K562 (cell line): ENCODE results near the gene KCNQ5. TPM values are rescaled to one million over a fixed set of nuclear protein-coding genes. Genes with fewer than 3 reads are reported as not detected.

Source experiments
- ATAC-seq: fragments of 200-7000 bp; cut with Tn5 transposase; 3 replicates; pipeline ENCODE4 v1.9.1; 2020; ENCODE audit warnings: moderate library complexity
- BruUV-seq: library from RNA; stranded (reverse); fragments of 400-500 nt; replicated peaks from 2 replicates; lab custom pipeline; 2021; lab: Mats Ljungman, UMichigan
- CTCF ChIA-PET: fragments of 300-600 bp; formaldehyde crosslinking; extraction: SDS; loops from one replicate; lab custom pipeline; 2021; ENCODE audit warnings: low intra/inter-chr PET ratio; lab: Yijun Ruan, JAX
- POLR2A ChIA-PET: fragments of 300-600, 350-650 bp; sonication (Branson Sonifier 250); formaldehyde crosslinking; extraction: SDS; loops from one replicate; lab custom pipeline; 2021; ENCODE audit warnings: antibody characterized with exemption, inconsistent platforms; lab: Yijun Ruan, JAX
- DNase-seq, 4 experiments: peaks; one replicate each; pipeline versions ENCODE4 v3.0.0 to v3.0.0-alpha.2; 2011 to 2018; ENCODE audit warnings: low spot score in 3 of 4, mixed read lengths in 3 of 4; ENCODE audit errors: extremely low read depth in 1 of 4
- FAIRE-seq: peaks from 2 replicates; lab custom pipeline; 2011; peaks lifted over from hg19 to GRCh38; lab: Jason Lieb, UNC
- H2AFZ ChIP-seq: 2 replicates; pipeline ENCODE4 v1.6.0; 2011; ENCODE audit warnings: low read depth, low read length, control low read depth, inconsistent platforms
- H3K27ac ChIP-seq: fragments of 200-600 bp; 3 replicates; pipeline ENCODE4 v1.8.0; 2011; ENCODE audit warnings: low read depth, mild to moderate bottlenecking, control low read depth, inconsistent platforms, low read length, moderate library complexity, mixed read lengths; ENCODE audit errors: extremely low read depth
- H3K27me3 ChIP-seq, 2 experiments: fragments of 300-600 bp in 1 of 2; 2 replicates in 1 of 2; 3 replicates in 1 of 2; pipeline versions ENCODE4 v1.6.0 to v1.8.0; 2011; ENCODE audit warnings: inconsistent platforms in 2 of 2, low read length in 2 of 2, mild to moderate bottlenecking in 1 of 2, mixed read lengths in 1 of 2, moderate library complexity in 1 of 2; ENCODE audit not compliant: control insufficient read depth in 2 of 2, insufficient read depth in 2 of 2
- H3K36me3 ChIP-seq: fragments of 300-600 bp; 3 replicates; pipeline ENCODE4 v1.8.0; 2011; ENCODE audit warnings: mild to moderate bottlenecking, low read length, inconsistent platforms; ENCODE audit not compliant: control insufficient read depth, insufficient read depth
- H3K4me1 ChIP-seq, 2 experiments: fragments of 200-600 bp in 1 of 2; replicated peaks in 1 of 2; 2 replicates in 1 of 2; 3 replicates in 1 of 2; pipeline versions ENCODE4 v1.5.1 to v1.8.0; 2011; ENCODE audit warnings: inconsistent platforms in 2 of 2, low read length in 2 of 2, mild to moderate bottlenecking in 1 of 2, mixed read lengths in 1 of 2, moderate library complexity in 1 of 2; ENCODE audit not compliant: control insufficient read depth in 2 of 2, insufficient read depth in 2 of 2
- H3K4me2 ChIP-seq: 2 replicates; pipeline ENCODE4 v1.6.1; 2011; ENCODE audit warnings: low read length, control low read depth, inconsistent platforms, mixed read lengths; ENCODE audit not compliant: insufficient read depth
- H3K4me3 ChIP-seq: fragments of 200-600 bp; sonication (generic), shearing (Covaris generic); 2 replicates; pipeline ENCODE4 v1.5.1; 2016; ENCODE audit warnings: control low read depth, inconsistent platforms
- H3K79me2 ChIP-seq: fragments of 200-600 bp; 3 replicates; pipeline ENCODE4 v1.8.0; 2011; ENCODE audit warnings: low read length, inconsistent platforms; ENCODE audit not compliant: control insufficient read depth, insufficient read depth
- H3K9ac ChIP-seq, 2 experiments: 2 replicates each; pipeline versions ENCODE4 v1.6.0 to v1.6.1; 2011; ENCODE audit warnings: low read depth in 2 of 2, low read length in 2 of 2, control low read depth in 1 of 2, inconsistent platforms in 1 of 2, mild to moderate bottlenecking in 1 of 2, mixed read lengths in 1 of 2; ENCODE audit not compliant: insufficient read depth in 1 of 2
- H3K9me1 ChIP-seq: one replicate; pipeline ENCODE4 v1.6.0; 2011; ENCODE audit warnings: inconsistent platforms, mild to moderate bottlenecking, low read length, moderate library complexity; ENCODE audit not compliant: control insufficient read depth, insufficient read depth
- H3K9me3 ChIP-seq: replicated peaks from 2 replicates; pipeline ENCODE4 v1.5.1; 2011; ENCODE audit warnings: low read depth, low read length, inconsistent platforms; ENCODE audit not compliant: control insufficient read depth, insufficient read depth
- H4K20me1 ChIP-seq: replicated peaks from 2 replicates; pipeline ENCODE4 v1.6.1; 2011; ENCODE audit warnings: low read length, inconsistent platforms, mixed read lengths; ENCODE audit not compliant: control insufficient read depth, insufficient read depth
- CC2D1A ChIP-seq: fragments of 450-650 bp; IDR thresholded peaks from 2 replicates; pipeline ENCODE4 v1.6.1; 2017; ENCODE audit warnings: mild to moderate bottlenecking
- PBX2 ChIP-seq, 2 experiments: IDR thresholded peaks in 1 of 2; conservative IDR thresholded peaks in 1 of 2; 2 replicates each; pipeline ENCODE4 v1.6.1; 2016; ENCODE audit warnings: low read depth in 2 of 2, mild to moderate bottlenecking in 1 of 2, missing compliant biosample characterization in 1 of 2, missing genetic modification characterization in 1 of 2, moderate library complexity in 1 of 2
- PTBP1 ChIP-seq: fragments of 200-400 bp; formaldehyde crosslinking; IDR thresholded peaks from 2 replicates; pipeline ENCODE4 v1.6.1; 2017; ENCODE audit warnings: low read depth, low read length
- THAP7 ChIP-seq: fragments of 250-450 bp; sonication (Bioruptor Pico); IDR thresholded peaks from 2 replicates; pipeline ENCODE4 v1.5.0; 2021
- WGBS: fragments of 100-300 bp; shearing (Covaris generic); methylation state at CpG from one replicate; pipeline ENCODE4 v1.1.6; 2016; ENCODE audit warnings: low coverage, mixed read lengths; ENCODE audit not compliant: insufficient coverage; ENCODE audit errors: missing lambda C conversion rate; 5-methylcytosine and 5-hydroxymethylcytosine counted together
- in situ Hi-C: fragments of 300-500 bp; cut with MboI; formaldehyde crosslinking; loops from 4 replicates; pipeline ENCODE4 v1.15.0; 2018; ENCODE audit warnings: inconsistent platforms, mixed read lengths
- intact Hi-C: fragments of 100-400 bp; cut with micrococcal nuclease; formaldehyde crosslinking; loops from 2 replicates; pipeline ENCODE4 v1.14.2; 2022
- polyA plus RNA-seq, 8 experiments: library from polyadenylated mRNA; depleted of rRNA in 4 of 8; stranded (reverse) in 5 of 8; unstranded in 3 of 8; fragments of >200 nt; fragmentation: Nextera tagmentation in 2 of 8; fragmentation: Illumina TruSeq in 1 of 8; extraction: Ambion mirVana in 2 of 8; extraction: Trizol in 1 of 8; gene quantifications; 2 replicates each; pipeline versions ENCODE4 v1.2.1 to v1.2.3, GENCODE V29; 2011 to 2014; ENCODE audit warnings: inconsistent platforms in 1 of 8, missing spikeins in 1 of 8
- total RNA-seq, 7 experiments: library from RNA; depleted of rRNA in 6 of 7; stranded (reverse); fragments of >200 nt in 6 of 7; fragmentation: Illumina TruSeq in 2 of 7; extraction: Trizol in 2 of 7; gene quantifications; 2 replicates each; pipeline versions ENCODE4 v1.2.1 to v1.2.3, GENCODE V29; 2011 to 2021; ENCODE audit warnings: low replicate concordance in 1 of 7

KCNQ5 gene
- total and polyA plus RNA-seq, 9 of the 15 experiments (the other 6 are each of a cell fraction or from before 2014, with no cell fraction given): 0.31 to 5.9 (median 2.6) TPM

- no peaks in the 10 kb centered on the region for H3K79me2 ChIP-seq
- no peaks in the 10 kb centered on the region for H4K20me1 ChIP-seq
- BruUV-seq: no TSS peak
- H3K4me1 ChIP-seq: no peaks in the 10 kb centered on the region
- no peak for FAIRE-seq
- H3K9me3 ChIP-seq: no peaks in the 10 kb centered on the region
- POLR2A ChIA-PET: no interaction called here
- CTCF ChIA-PET: no interaction called here
- intact Hi-C loops: no loop called here
- H3K4me3 ChIP-seq: no peak overlapping the region
- no peak overlapping the region for H3K27ac ChIP-seq
- TF ChIP-seq PTBP1 (no peak), PBX2 (CRISPR knock-in tag; IDR thresholded peaks at IDR 0.05; ENCODE audit: low read depth) (no peak), PBX2 (tag; conservative IDR thresholded peaks at IDR 0.05; ENCODE audit: low read depth) (no peak), CC2D1A (no peak), THAP7 (no peak)
- H3K36me3 ChIP-seq: no peaks in the 10 kb centered on the region
- 14% methylated on average over 2 of the region's 2 CpGs for WGBS
- no peak overlapping the region for H3K4me2 ChIP-seq
- DNase-seq: no peak
- H3K27me3 ChIP-seq: no peaks in the 10 kb centered on the region
- no peak overlapping the region for H3K9ac ChIP-seq
- H2AFZ ChIP-seq: no peak overlapping the region
- no peaks in the 10 kb centered on the region for H3K9me1 ChIP-seq
- ATAC-seq: no peak
- in situ Hi-C loops: no loop called here
These were observed 383.0 kb downstream of the KCNQ5 start for GRCh38 chr6:73004861-73005260.
